Chondrocyte (in vitro differentiated cells): ENCODE measurements around the gene ANO2. TPM values are rescaled to one million over a fixed set of nuclear protein-coding genes. Genes with fewer than 3 reads are reported as not detected.
"Not testable (repeated sequence)": the region's sequence is repeated elsewhere in the genome, so short reads cannot be mapped to it uniquely, and the experiment has no call there.

Experiments
- DNase-seq: peaks from one replicate; pipeline ENCODE4 v3.0.0; 2021; ENCODE audit warnings: mixed read lengths, low spot score
- H3K27ac Mint-ChIP-seq: one replicate; pipeline ENCODE4 v1.8.0; 2021; ENCODE audit warnings: mild to moderate bottlenecking, moderate library complexity, mixed read lengths; ENCODE audit not compliant: unreplicated experiment
- H3K27me3 Mint-ChIP-seq: 2 replicates; pipeline ENCODE4 v1.8.0; 2021; ENCODE audit warnings: low read depth, mixed read lengths
- H3K36me3 Mint-ChIP-seq: 2 replicates; pipeline ENCODE4 v1.8.0; 2021; ENCODE audit warnings: low read depth, mixed read lengths
- H3K4me1 Mint-ChIP-seq: 2 replicates; pipeline ENCODE4 v1.8.0; 2021; ENCODE audit warnings: low read depth, mild to moderate bottlenecking, mixed read lengths
- H3K4me3 Mint-ChIP-seq: one replicate; pipeline ENCODE4 v1.8.0; 2021; ENCODE audit warnings: mild to moderate bottlenecking, moderate library complexity, mixed read lengths; ENCODE audit not compliant: unreplicated experiment
- H3K9me3 Mint-ChIP-seq: 2 replicates; pipeline ENCODE4 v1.8.0; 2021; ENCODE audit warnings: low read depth, mixed read lengths
- CTCF ChIP-seq: fragments of 200-600 bp; sonication (generic); IDR thresholded peaks from 2 replicates; pipeline ENCODE4 v1.5.0; 2021; ENCODE audit warnings: antibody characterized with exemption, mild to moderate bottlenecking, moderate library complexity
- total RNA-seq: library from RNA; stranded (reverse); gene quantifications from 3 replicates; pipeline ENCODE4 v1.2.1, GENCODE V29; 2021

Gene ANO2
- total RNA-seq, 1 donor from 2014 or later, result 0.47 TPM

GRCh38 chr12:5684989-5685388, 260.1 kb downstream of the ANO2 start:
- H3K27ac Mint-ChIP-seq, result no peak overlapping the region
- no peak for TF ChIP-seq CTCF
- no peak for DNase-seq
- no peak overlapping the region for H3K4me3 Mint-ChIP-seq
- no peaks in the 10 kb centered on the region for H3K4me1 Mint-ChIP-seq
- H3K9me3 Mint-ChIP-seq, result no peaks in the 10 kb centered on the region
- no peaks in the 10 kb centered on the region for H3K36me3 Mint-ChIP-seq
- H3K27me3 Mint-ChIP-seq, result peaks cover 6% of the 10 kb centered on the region

GRCh38 chr12:5682581-5682980, 262.5 kb downstream of the ANO2 start:
- no peak overlapping the region for H3K27ac Mint-ChIP-seq
- H3K36me3 Mint-ChIP-seq, result no peaks in the 10 kb centered on the region
- DNase-seq, result no peak
- H3K4me1 Mint-ChIP-seq, result no peaks in the 10 kb centered on the region
- TF ChIP-seq CTCF, result no peak
- peaks cover 14% of the 10 kb centered on the region for H3K27me3 Mint-ChIP-seq
- no peaks in the 10 kb centered on the region for H3K9me3 Mint-ChIP-seq
- no peak overlapping the region for H3K4me3 Mint-ChIP-seq

GRCh38 chr12:5678176-5678575, 266.9 kb downstream of the ANO2 start:
- Mint-ChIP-seq H3K27ac (no peak overlapping the region), H3K9me3 (no peaks in the 10 kb centered on the region), H3K4me1 (no peaks in the 10 kb centered on the region), H3K27me3 (peaks cover 24% of the 10 kb centered on the region), H3K4me3 (no peak overlapping the region), H3K36me3 (no peaks in the 10 kb centered on the region)
- no peak for TF ChIP-seq CTCF
- DNase-seq, result no peak

GRCh38 chr12:5669624-5670023, 275.4 kb downstream of the ANO2 start:
- not testable (repeated sequence) for DNase-seq, H3K4me3 Mint-ChIP-seq, H3K36me3 Mint-ChIP-seq, H3K27ac Mint-ChIP-seq, H3K9me3 Mint-ChIP-seq, H3K27me3 Mint-ChIP-seq
- H3K4me1 Mint-ChIP-seq, result peaks cover 14% of the 10 kb centered on the region

- no peaks in the 10 kb centered on the region for H3K36me3 Mint-ChIP-seq
- TF ChIP-seq CTCF, result no peak
- no peaks in the 10 kb centered on the region for H3K27me3 Mint-ChIP-seq
- no peak for DNase-seq
- peak overlapping the region; percentile 83 for H3K27ac Mint-ChIP-seq
- H3K9me3 Mint-ChIP-seq, result no peaks in the 10 kb centered on the region
- H3K4me1 Mint-ChIP-seq, result peaks cover 14% of the 10 kb centered on the region
- H3K4me3 Mint-ChIP-seq, result no peak overlapping the region
Measured at GRCh38 chr12:5665615-5666014, 279.4 kb downstream of the ANO2 start.

GRCh38 chr12:5661811-5662210, 283.2 kb downstream of the ANO2 start:
- no peaks in the 10 kb centered on the region for H3K36me3 Mint-ChIP-seq
- H3K4me1 Mint-ChIP-seq, result peaks cover 14% of the 10 kb centered on the region
- no peak for DNase-seq
- H3K9me3 Mint-ChIP-seq, result no peaks in the 10 kb centered on the region
- no peak overlapping the region for H3K27ac Mint-ChIP-seq
- no peak overlapping the region for H3K4me3 Mint-ChIP-seq
- H3K27me3 Mint-ChIP-seq, result no peaks in the 10 kb centered on the region
- TF ChIP-seq CTCF, result no peak
